GM20000 (cell line): ENCODE results near the gene CAMTA1.

Experiments
- DNase-seq: peaks from one replicate; pipeline ENCODE4 v3.0.0; 2012; ENCODE audit warnings: low spot score
- CTCF ChIP-seq: IDR thresholded peaks from 2 replicates; pipeline ENCODE4 v1.5.1; 2012; ENCODE audit warnings: mild to moderate bottlenecking, control low read depth; ENCODE audit errors: extremely low read depth, missing control alignments

The CAMTA1 gene

GRCh38 chr1:7269525-7269924 is 484.3 kb downstream of the CAMTA1 start:
- TF ChIP-seq CTCF: no peak
- DNase-seq: no peak

- DNase-seq: no peak
- TF ChIP-seq CTCF: no peak
Observed at GRCh38 chr1:7274256-7274655, 489.0 kb downstream of the CAMTA1 start.

- no peak for TF ChIP-seq CTCF
- DNase-seq: no peak
Observed at GRCh38 chr1:7278045-7278444, 492.8 kb downstream of the CAMTA1 start.

GRCh38 chr1:7278827-7279765 is 493.8 kb downstream of the CAMTA1 start:
- TF ChIP-seq CTCF: no peak
- no peak for DNase-seq

GRCh38 chr1:7279769-7280168 is 494.5 kb downstream of the CAMTA1 start:
- no peak for TF ChIP-seq CTCF
- DNase-seq: no peak

- DNase-seq: no peak
- no peak for TF ChIP-seq CTCF
Observed at GRCh38 chr1:7280347-7280960, 495.2 kb downstream of the CAMTA1 start.

GRCh38 chr1:7281821-7282220 is 496.6 kb downstream of the CAMTA1 start:
- no peak for DNase-seq
- TF ChIP-seq CTCF: no peak
